GM12892 (cell line): ENCODE measurements around the gene GHR. TPM values are rescaled to one million over a fixed set of nuclear protein-coding genes. Genes with fewer than 3 reads are reported as not detected.

Source experiments
- DNase-seq: peaks from one replicate; pipeline ENCODE4 v3.0.0; 2011; ENCODE audit not compliant: insufficient read length
- FAIRE-seq: peaks from 2 replicates; lab custom pipeline; 2011; peaks lifted over from hg19 to GRCh38; lab: Jason Lieb, UNC
- POLR2A ChIP-seq: IDR thresholded peaks from 2 replicates; pipeline ENCODE4 v1.6.1; 2011; ENCODE audit warnings: low read depth, low read length, control low read depth
- POLR2AphosphoS5 ChIP-seq: IDR thresholded peaks from 2 replicates; pipeline ENCODE4 v1.6.1; 2011; ENCODE audit warnings: low read depth, low read length, control low read depth
- TAF1 ChIP-seq: IDR thresholded peaks from 2 replicates; pipeline ENCODE4 v1.6.1; 2011; ENCODE audit warnings: low read depth, mild to moderate bottlenecking, control low read depth, low read length, borderline replicate concordance
- polyA plus RNA-seq: library from polyadenylated mRNA; unstranded; fragments of >200 nt; gene quantifications from one replicate; pipeline ENCODE4 v1.2.1, GENCODE V29; 2012; ENCODE audit warnings: missing spikeins, inconsistent platforms; ENCODE audit not compliant: missing spikeins

GHR gene
- 0.30 TPM for polyA plus RNA-seq

GRCh38 chr5:42423285-42424165 lies at the start of gene GHR:
Gene GHR, plus strand, starts transcription at chr5:42423439. Its CDS starts 142,436 bp downstream, at chr5:42565875.
- TF ChIP-seq POLR2AphosphoS5 = no peak
- no peak for TF ChIP-seq POLR2A
- TF ChIP-seq TAF1 = no peak
- FAIRE-seq = no peak
- DNase-seq = peak; percentile 25

DNA sequence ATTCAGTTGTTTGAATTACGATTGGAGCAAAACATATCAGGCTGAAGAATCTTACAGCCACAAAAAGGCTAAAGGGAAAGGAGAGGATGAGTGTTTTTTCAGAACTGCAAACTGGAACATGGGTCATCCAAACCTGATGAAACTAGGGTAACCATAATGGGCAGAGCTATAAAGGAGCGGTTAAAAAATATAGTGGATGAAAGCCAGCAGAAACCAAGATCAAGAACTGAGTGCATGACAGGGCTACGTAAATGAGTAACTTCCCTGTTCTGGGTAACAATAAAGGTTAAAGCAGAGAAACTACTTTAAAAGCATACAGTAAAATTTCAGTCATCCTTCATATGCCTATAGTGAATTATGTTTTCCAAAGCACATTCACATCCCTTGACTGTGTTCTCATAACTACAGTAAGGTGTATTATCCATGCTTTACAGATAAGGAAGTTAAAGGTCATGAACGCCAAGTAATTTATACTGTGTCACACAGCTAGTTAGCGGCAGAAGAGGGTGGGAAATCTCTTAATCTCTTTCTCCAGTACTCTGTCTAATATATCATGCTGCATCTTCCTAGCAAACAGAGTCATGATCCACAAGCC lies 48.5 kb upstream of the GHR start:
- FAIRE-seq = no peak
- TF ChIP-seq POLR2AphosphoS5 = no peak
- TF ChIP-seq POLR2A = no peak
- TF ChIP-seq TAF1 = no peak
- no peak for DNase-seq

DNA sequence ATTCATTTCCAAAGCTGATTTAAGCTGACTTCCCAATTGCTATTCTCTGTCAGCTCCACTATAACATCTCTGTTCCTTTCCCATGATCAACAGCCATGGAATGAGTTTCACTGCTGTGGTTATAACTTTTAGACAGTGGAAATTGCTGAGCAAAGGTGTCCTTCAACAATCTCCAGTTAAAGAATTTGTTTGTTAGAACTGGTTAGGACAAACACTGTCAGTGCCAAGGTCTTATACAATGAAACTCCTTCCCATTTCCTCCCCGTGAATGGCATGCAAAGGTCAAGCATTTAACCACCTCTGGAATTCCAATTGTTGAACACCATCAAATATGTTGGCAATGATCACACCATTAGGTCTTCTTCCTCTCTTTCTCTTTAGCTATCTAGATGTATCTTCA lies 45.7 kb upstream of the GHR start:
- FAIRE-seq (no peak), DNase-seq (no peak)
- TF ChIP-seq POLR2AphosphoS5 (no peak), POLR2A (no peak), TAF1 (no peak)

DNA sequence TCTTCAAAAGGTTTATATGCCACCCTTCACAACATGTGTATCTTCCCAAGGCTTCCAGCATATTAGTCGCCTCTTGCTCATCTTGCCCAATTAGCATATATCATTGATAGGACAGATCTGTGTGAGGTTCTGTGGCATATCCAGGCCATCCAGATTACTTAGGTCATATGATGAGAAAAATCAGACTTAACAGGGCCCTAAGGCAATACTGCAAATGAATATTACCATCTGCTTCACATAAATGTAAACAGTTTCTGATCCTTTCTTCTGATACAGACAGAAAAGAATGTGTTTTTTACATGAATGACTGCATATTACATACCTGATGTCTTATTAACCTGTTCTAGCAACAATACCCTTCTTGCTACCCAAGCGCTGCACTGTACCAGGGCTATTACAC lies 41.3 kb upstream of the GHR start:
- FAIRE-seq (no peak), DNase-seq (no peak)
- no peak for TF ChIP-seq POLR2AphosphoS5
- TF ChIP-seq POLR2A = no peak

DNA sequence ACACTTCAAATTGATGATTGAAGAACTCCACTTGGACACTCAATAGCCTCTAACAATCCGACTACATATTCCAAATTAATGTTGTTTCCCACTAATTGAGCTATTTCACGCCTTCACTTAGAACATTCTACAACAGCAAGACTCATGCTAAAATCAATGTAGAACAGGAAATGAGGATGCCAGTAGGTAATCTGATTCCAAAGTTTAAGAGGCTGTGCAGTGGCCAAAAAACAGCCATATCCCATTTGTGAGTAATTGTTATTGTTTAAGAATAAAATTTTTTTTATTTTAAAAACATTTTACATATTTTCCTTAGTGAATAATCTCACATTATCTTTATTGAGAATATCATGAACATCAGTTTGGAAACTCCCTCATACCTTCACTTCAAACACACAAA lies 35.7 kb upstream of the GHR start:
- TF ChIP-seq POLR2A (no peak), TAF1 (no peak), POLR2AphosphoS5 (no peak)
- DNase-seq = no peak

GRCh38 chr5:42390115-42390514 lies 33.1 kb upstream of the GHR start:
- FAIRE-seq = no peak
- no peak for TF ChIP-seq POLR2AphosphoS5
- TF ChIP-seq POLR2A = no peak
- TF ChIP-seq TAF1 = no peak
- DNase-seq = no peak

More for the DNA sequence above, 35.7 kb upstream of the GHR start:
- no peak for FAIRE-seq

GRCh38 chr5:42392917-42393316 lies 30.3 kb upstream of the GHR start:
- TF ChIP-seq TAF1 = no peak
- TF ChIP-seq POLR2AphosphoS5 = no peak
- TF ChIP-seq POLR2A = no peak
- FAIRE-seq (no peak), DNase-seq (no peak)

DNA sequence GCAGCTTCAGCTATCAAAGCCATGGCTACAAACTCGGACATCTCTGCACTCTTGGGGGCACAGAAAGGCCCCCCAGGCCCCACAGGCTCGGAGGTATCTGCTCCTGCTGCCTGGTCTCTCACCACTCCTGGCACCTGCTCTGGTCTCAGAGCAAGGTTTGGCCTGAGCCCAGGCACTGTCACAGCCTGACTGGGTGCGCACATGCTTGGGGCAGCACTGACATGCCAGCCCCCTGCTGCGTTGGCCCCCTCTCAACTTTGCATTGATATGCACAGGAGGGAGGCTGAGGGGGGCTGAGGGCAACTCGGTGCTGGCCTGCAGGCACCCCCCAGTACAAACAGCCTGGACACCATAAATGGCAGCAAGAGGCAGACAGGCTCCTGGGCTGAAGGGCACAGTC lies 27.1 kb upstream of the GHR start:
- DNase-seq = no peak
- FAIRE-seq = no peak

DNA sequence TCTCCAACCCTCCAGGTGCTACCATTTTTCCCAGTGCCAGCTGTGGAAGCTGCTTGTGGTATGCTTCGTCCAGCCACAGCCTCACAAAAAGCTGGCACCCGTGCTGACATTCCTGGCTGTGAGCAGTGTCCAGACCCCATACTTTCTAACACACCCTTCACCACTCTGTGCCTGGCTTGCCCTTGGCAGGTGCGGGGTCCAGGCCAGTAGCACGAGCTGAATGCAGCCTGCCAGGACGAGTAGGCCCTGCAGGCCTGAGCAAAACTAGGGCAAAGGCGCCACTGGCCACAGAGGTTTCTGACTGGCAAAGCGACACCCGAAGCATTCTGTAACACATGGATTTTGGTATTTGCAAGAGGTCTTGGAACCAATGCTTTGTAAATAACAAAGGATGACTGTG lies 26.0 kb upstream of the GHR start:
- no peak for FAIRE-seq
- no peak for TF ChIP-seq POLR2A
- TF ChIP-seq TAF1 = no peak
- TF ChIP-seq POLR2AphosphoS5 = no peak
- DNase-seq = no peak

More for the DNA sequence above, 27.1 kb upstream of the GHR start:
- no peak for TF ChIP-seq TAF1
- no peak for TF ChIP-seq POLR2A
- TF ChIP-seq POLR2AphosphoS5 = no peak

DNA sequence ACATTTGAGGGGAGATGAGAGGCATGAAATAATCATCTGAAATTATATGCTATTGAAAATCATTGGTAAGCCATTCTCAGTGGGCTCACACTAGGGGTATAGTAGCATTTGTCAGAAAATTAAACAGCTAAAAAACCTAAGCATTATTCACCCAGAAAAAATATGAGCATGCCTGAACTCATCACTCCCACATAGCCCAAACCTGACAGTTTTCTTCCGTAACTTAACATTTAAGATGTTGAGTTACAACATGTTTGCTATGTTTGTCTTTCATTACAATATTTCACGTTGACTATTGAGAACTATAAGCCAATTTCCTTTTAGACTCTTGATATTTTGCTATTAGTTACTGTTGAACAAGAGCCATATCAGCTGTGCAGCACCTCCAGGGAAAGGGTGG lies 23.5 kb upstream of the GHR start:
- TF ChIP-seq POLR2AphosphoS5 = no peak
- no peak for TF ChIP-seq TAF1
- TF ChIP-seq POLR2A = no peak
- FAIRE-seq (no peak), DNase-seq (no peak)

DNA sequence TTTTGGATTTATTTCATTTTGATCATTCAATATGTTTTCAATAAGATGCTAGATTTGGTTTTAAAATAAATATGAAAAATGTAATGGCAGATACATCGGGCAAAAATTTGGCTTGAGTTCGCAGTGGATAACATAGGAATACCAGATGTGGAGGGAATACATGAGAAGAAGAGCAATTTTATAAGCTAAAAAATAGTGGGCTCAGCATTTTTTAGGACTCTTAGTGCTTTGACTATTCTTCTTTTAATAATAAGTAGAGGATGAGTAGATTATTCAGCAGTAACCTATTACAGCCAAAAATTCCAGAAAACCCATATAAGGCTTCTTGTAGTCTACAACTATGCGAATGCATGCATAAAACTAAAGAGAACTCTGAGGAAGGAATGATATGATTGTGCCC lies 22.8 kb upstream of the GHR start:
- TF ChIP-seq POLR2AphosphoS5 (no peak), TAF1 (no peak), POLR2A (no peak)
- FAIRE-seq (no peak), DNase-seq (no peak)
